ENCODE data around the gene MRPL34.
A peak's percentile ranks its signal among the peaks of the same experiment; 100 is the strongest.

MRPL34 gene

DNA sequence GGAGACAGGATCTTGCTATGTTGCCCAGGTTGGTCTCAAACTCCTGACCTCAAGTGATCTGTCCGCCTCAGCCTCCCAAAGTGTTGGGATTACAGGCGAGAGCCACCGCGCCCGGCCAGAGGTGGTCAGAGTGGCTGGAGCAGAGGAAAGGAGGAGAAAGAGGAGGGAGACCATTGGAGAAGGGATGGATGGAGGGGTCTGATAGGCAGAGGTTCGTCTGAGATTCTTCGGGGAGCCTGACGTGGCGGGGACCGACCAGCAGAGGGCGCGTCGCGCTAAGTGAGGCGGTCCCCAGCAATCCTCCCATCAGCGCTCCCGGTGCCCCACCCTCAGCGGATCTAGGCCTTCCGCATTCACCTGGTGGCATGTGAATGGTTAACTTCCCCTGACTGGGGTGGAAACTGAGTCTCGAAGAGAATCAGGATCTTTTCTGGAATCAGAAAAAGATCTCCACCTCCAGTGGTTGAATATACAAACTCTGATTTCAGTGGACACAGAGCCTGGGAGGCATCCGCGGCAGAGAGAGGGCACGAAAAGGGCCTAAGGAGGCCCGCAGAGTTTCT lies 40.5 kb downstream of the MRPL34 start:
- TF ChIP-seq, protein P1, sequence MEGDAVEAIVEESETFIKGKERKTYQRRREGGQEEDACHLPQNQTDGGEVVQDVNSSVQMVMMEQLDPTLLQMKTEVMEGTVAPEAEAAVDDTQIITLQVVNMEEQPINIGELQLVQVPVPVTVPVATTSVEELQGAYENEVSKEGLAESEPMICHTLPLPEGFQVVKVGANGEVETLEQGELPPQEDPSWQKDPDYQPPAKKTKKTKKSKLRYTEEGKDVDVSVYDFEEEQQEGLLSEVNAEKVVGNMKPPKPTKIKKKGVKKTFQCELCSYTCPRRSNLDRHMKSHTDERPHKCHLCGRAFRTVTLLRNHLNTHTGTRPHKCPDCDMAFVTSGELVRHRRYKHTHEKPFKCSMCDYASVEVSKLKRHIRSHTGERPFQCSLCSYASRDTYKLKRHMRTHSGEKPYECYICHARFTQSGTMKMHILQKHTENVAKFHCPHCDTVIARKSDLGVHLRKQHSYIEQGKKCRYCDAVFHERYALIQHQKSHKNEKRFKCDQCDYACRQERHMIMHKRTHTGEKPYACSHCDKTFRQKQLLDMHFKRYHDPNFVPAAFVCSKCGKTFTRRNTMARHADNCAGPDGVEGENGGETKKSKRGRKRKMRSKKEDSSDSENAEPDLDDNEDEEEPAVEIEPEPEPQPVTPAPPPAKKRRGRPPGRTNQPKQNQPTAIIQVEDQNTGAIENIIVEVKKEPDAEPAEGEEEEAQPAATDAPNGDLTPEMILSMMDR (IDR thresholded peaks at IDR 0.05; ENCODE audit: insufficient read depth, low read length, poor library complexity, severe bottlenecking): peak; percentile 91
- DNase-seq (ENCODE audit: extremely low read depth, insufficient read length): peak; percentile 88
- H3K4me3 ChIP-seq (replicated peaks; ENCODE audit: low read depth, low read length): no peak overlapping the region
- H3K27me3 ChIP-seq (replicated peaks; ENCODE audit: control insufficient read depth, insufficient read depth, low read length): no peaks in the 10 kb centered on the region
- no peaks in the 10 kb centered on the region; the same call in 1 of the 2 replicates for H3K36me3 ChIP-seq (ENCODE audit: control insufficient read depth, insufficient read depth, low read length)

DNA sequence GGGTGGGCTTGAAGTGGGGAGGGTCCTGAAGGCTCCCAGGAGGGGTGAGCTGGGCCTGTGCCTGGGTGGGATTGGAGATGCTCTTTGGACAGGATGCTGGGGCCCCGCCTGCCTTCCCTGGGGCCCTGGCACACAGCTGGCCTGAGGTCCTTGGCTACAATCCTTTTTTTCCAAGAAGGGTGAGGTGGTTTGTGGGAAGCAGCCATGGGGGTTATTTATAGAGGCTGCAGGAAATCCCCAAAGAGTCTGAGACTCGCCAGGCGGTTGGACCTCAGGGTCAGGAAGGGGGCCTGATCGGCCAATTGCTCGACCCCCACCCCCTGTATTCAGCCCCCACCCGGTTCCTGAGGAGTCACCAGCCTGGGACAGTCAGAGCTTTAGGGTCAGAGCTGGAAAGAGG lies 41.7 kb downstream of the MRPL34 start:
- H3K36me3 ChIP-seq (ENCODE audit: control insufficient read depth, insufficient read depth, low read length): no peaks in the 10 kb centered on the region
- no peak overlapping the region for H3K4me3 ChIP-seq (replicated peaks; ENCODE audit: low read depth, low read length)
- TF ChIP-seq, protein P1 (IDR thresholded peaks at IDR 0.05; ENCODE audit: insufficient read depth, low read length, poor library complexity, severe bottlenecking): no peak
- no peaks in the 10 kb centered on the region for H3K27me3 ChIP-seq (replicated peaks; ENCODE audit: control insufficient read depth, insufficient read depth, low read length)
- no peak for DNase-seq (ENCODE audit: extremely low read depth, insufficient read length)

DNA sequence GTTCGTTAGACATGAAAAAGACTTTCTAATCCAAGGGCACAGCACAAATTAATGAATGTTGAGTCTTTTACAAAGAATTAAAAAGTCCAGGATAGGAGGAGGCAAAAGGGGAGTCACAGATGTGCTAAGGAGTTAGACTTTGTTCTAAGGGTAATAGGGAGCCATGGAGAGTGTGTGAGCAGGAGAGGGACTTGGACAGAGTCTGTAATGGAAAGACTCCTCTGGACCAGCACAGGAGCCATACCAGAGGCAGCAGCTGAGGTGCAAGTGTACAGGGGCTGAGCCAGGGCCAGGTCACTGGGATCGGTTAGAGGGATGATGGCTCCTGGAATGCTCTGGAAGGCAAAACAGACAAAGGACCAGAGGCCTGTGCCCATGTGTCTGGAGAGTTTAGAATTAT lies 42.2 kb downstream of the MRPL34 start:
- Histone ChIP-seq H3K36me3 (ENCODE audit: control insufficient read depth, insufficient read depth, low read length) (no peaks in the 10 kb centered on the region), H3K4me3 (replicated peaks; ENCODE audit: low read depth, low read length) (no peak overlapping the region), H3K27me3 (replicated peaks; ENCODE audit: control insufficient read depth, insufficient read depth, low read length) (no peaks in the 10 kb centered on the region)
- TF ChIP-seq, protein P1 (IDR thresholded peaks at IDR 0.05; ENCODE audit: insufficient read depth, low read length, poor library complexity, severe bottlenecking): no peak
- no peak for DNase-seq (ENCODE audit: extremely low read depth, insufficient read length)

DNA sequence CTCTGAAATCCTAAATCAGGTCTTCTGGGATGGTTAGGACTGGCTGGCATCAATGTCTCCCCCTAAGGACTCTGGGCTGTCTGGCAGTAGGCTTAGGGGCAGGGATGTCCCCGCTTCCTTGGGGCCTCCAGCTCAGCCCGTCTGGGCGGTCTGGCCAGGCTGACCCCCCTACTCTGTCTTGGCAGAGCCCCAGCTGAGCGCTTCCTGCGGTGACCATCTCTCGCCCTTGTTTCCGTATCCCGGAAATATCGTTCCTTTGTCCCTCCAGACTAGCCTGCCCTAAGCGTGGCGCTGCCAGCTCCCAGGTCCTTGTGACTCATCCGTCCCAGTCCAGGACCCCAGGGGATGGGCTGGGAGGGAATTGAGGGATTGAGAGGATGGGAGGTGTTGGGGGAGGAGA lies 43.0 kb downstream of the MRPL34 start:
- H3K27me3 ChIP-seq (replicated peaks; ENCODE audit: control insufficient read depth, insufficient read depth, low read length): no peaks in the 10 kb centered on the region
- no peak for DNase-seq (ENCODE audit: extremely low read depth, insufficient read length)
- H3K36me3 ChIP-seq (ENCODE audit: control insufficient read depth, insufficient read depth, low read length): no peaks in the 10 kb centered on the region
- TF ChIP-seq, protein P1 (IDR thresholded peaks at IDR 0.05; ENCODE audit: insufficient read depth, low read length, poor library complexity, severe bottlenecking): no peak
- no peak overlapping the region for H3K4me3 ChIP-seq (replicated peaks; ENCODE audit: low read depth, low read length)

DNA sequence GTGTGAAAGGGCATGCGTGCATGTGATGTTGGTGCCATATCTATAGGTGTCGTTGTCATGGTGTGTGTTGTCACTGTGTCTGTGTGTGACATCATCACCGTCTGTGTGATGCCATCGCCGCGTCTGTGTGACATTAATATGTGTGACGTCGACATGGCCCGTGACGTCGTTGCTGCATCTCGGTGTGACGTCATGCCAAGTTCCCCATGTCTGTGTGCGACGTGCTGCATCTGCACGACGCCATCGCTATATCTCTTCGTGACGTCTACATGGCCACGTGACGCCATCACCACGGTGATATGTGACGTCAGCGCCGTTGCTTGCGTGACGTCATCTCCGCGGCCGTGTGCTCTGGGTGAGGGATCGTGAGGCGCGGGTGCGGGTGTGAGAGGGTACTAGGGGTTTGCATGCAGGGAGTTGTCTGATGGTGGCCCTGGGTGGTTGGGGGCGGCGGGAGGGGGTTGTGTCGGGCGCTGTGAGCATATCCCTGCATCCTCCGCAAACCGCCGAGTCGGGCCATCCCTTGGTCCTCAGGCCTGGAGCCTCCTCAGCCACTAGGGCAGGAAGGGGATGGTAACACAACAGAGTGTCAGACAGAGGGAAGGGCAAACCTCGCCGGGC lies 46.3 kb downstream of the MRPL34 start:
- TF ChIP-seq, protein P1 (IDR thresholded peaks at IDR 0.05; ENCODE audit: insufficient read depth, low read length, poor library complexity, severe bottlenecking): no peak
- DNase-seq (ENCODE audit: extremely low read depth, insufficient read length): no peak
- no peaks in the 10 kb centered on the region for H3K27me3 ChIP-seq (replicated peaks; ENCODE audit: control insufficient read depth, insufficient read depth, low read length)
- H3K36me3 ChIP-seq (ENCODE audit: control insufficient read depth, insufficient read depth, low read length): no peaks in the 10 kb centered on the region
- H3K4me3 ChIP-seq (replicated peaks; ENCODE audit: low read depth, low read length): no peak overlapping the region

Measured in GM06990 (cell line).